ENCODE measurements around the gene HM13. TPM values are rescaled to one million over a fixed set of nuclear protein-coding genes. Genes with fewer than 3 reads are reported as not detected.
"Not testable (repeated sequence)": the region's sequence is repeated elsewhere in the genome, so short reads cannot be mapped to it uniquely, and the experiment has no call there.

The HM13 gene
- total RNA-seq, 5 donors from 2014 or later (not counting 1 experiment from before 2014, with no cell fraction given): 108 to 149 (median 140) TPM

- no peaks in the 10 kb centered on the region for H3K36me3 Mint-ChIP-seq
- no peak overlapping the region for H3K27ac ChIP-seq (ENCODE audit: low read length)
- 48% methylated on average over 4 of the region's 6 CpGs for WGBS (ENCODE audit: insufficient coverage)
- no peak for DNase-seq
- peaks cover 0 to 22% of the 10 kb centered on the region in 2 experiments for H3K27me3 ChIP-seq (replicated peaks in 1 of 2; ENCODE audit: control insufficient read depth in 2 of 2, extremely low read depth in 1 of 2, insufficient read depth in 2 of 2, low read length in 1 of 2)
- POLR2A ChIA-PET: no interaction called here
- H3K27ac Mint-ChIP-seq: no peak overlapping the region
- H3K4me1 ChIP-seq (ENCODE audit: control insufficient read depth in 1 of 2, extremely low read depth in 1 of 2, insufficient read depth in 2 of 2, low read length in 2 of 2): peaks cover 0 to 2% of the 10 kb centered on the region in 2 experiments
- no peaks in the 10 kb centered on the region for H3K9me3 Mint-ChIP-seq
- H3K36me3 ChIP-seq (ENCODE audit: control insufficient read depth in 2 of 2, extremely low read depth in 1 of 2, insufficient read depth in 1 of 2, low read length in 1 of 2): no peaks in the 10 kb centered on the region
- no peak for ATAC-seq (replicated peaks in 1 of 4)
- H3K4me3 ChIP-seq (ENCODE audit: control insufficient read depth in 1 of 2, extremely low read depth in 1 of 2, low read length in 1 of 2): no peak overlapping the region
- CTCF ChIA-PET: no interaction called here
- peaks cover 18 to 20% of the 10 kb centered on the region in 2 donors for H3K27me3 Mint-ChIP-seq
- H3K9me3 ChIP-seq: no peaks in the 10 kb centered on the region
- H3K4me1 Mint-ChIP-seq: peaks cover 0 to 5% (median 2%) of the 10 kb centered on the region in 3 donors
- no peak overlapping the region for H3K4me3 Mint-ChIP-seq
Measured at GRCh38 chr20:31497838-31498540, 16.3 kb upstream of the HM13 start.

GRCh38 chr20:31500527-31500926 is 13.7 kb upstream of the HM13 start:
- CTCF ChIA-PET: interaction anchor here (0.6 to 1.0 kb wide), 3 partner anchors 14 to 40 kb away, joined by 3 to 4 read pairs (median 3); partner anchors contain the start of gene HM13 (in 1 of the 2)
- no peaks in the 10 kb centered on the region for H3K9me3 Mint-ChIP-seq

GRCh38 chr20:31502884-31503673 is 11.2 kb upstream of the HM13 start:
- H3K27ac ChIP-seq (ENCODE audit: low read length); H3K4me3 ChIP-seq (ENCODE audit: control insufficient read depth in 1 of 2, extremely low read depth in 1 of 2, low read length in 1 of 2); H3K9me3 Mint-ChIP-seq; H3K36me3 ChIP-seq (ENCODE audit: control insufficient read depth in 2 of 2, extremely low read depth in 1 of 2, insufficient read depth in 1 of 2, low read length in 1 of 2); H3K36me3 Mint-ChIP-seq; H3K9me3 ChIP-seq; H3K27ac Mint-ChIP-seq; H3K4me3 Mint-ChIP-seq; POLR2A ChIA-PET; H3K4me1 ChIP-seq (ENCODE audit: control insufficient read depth in 1 of 2, extremely low read depth in 1 of 2, insufficient read depth in 2 of 2, low read length in 2 of 2): not testable (repeated sequence)
- 32% methylated on average over 9 of the region's 20 CpGs for WGBS (ENCODE audit: insufficient coverage)
- peaks cover 8 to 11% of the 10 kb centered on the region in 2 donors for H3K27me3 Mint-ChIP-seq
- peaks cover 0 to 19% of the 10 kb centered on the region in 2 experiments for H3K27me3 ChIP-seq (replicated peaks in 1 of 2; ENCODE audit: control insufficient read depth in 2 of 2, extremely low read depth in 1 of 2, insufficient read depth in 2 of 2, low read length in 1 of 2)
- CTCF ChIA-PET: interaction anchor here (0.6 to 2.5 kb wide), 21 partner anchors 8 to 220 kb away, joined by 3 to 28 read pairs (median 4); partner anchors contain the start of gene HM13 (in 1 of the 2)
- H3K4me1 Mint-ChIP-seq: peaks cover 0 to 15% (median 10%) of the 10 kb centered on the region in 3 donors
- peak; percentile 95 to 99 (median 96) for ATAC-seq (replicated peaks in 1 of 4)
- peak; percentile 22 to 86 (median 63) for DNase-seq

More at GRCh38 chr20:31500527-31500926, 13.7 kb upstream of the HM13 start:
- ATAC-seq (replicated peaks in 1 of 4) (no peak), DNase-seq (no peak)
- H3K4me1 ChIP-seq (ENCODE audit: control insufficient read depth in 1 of 2, extremely low read depth in 1 of 2, insufficient read depth in 2 of 2, low read length in 2 of 2): peaks cover 0 to 8% of the 10 kb centered on the region in 2 experiments
- H3K27ac Mint-ChIP-seq: no peak overlapping the region
- no peak overlapping the region for H3K4me3 Mint-ChIP-seq
- H3K27me3 ChIP-seq (replicated peaks in 1 of 2; ENCODE audit: control insufficient read depth in 2 of 2, extremely low read depth in 1 of 2, insufficient read depth in 2 of 2, low read length in 1 of 2): peaks cover 0 to 22% of the 10 kb centered on the region in 2 experiments
- H3K27ac ChIP-seq (ENCODE audit: low read length): no peak overlapping the region
- no peak overlapping the region for H3K4me3 ChIP-seq (ENCODE audit: control insufficient read depth in 1 of 2, extremely low read depth in 1 of 2, low read length in 1 of 2)
- H3K27me3 Mint-ChIP-seq: peaks cover 14 to 16% of the 10 kb centered on the region in 2 donors
- H3K36me3 Mint-ChIP-seq: no peaks in the 10 kb centered on the region
- POLR2A ChIA-PET: no interaction called here
- H3K4me1 Mint-ChIP-seq: peaks cover 0 to 15% (median 10%) of the 10 kb centered on the region in 3 donors
- no peaks in the 10 kb centered on the region for H3K9me3 ChIP-seq
- WGBS (ENCODE audit: insufficient coverage): 50% methylated on average over 1 of the region's 1 CpG
- no peaks in the 10 kb centered on the region for H3K36me3 ChIP-seq (ENCODE audit: control insufficient read depth in 2 of 2, extremely low read depth in 1 of 2, insufficient read depth in 1 of 2, low read length in 1 of 2)

- Histone ChIP-seq H3K27me3 (replicated peaks in 1 of 2; ENCODE audit: control insufficient read depth in 2 of 2, extremely low read depth in 1 of 2, insufficient read depth in 2 of 2, low read length in 1 of 2) (peaks cover 0 to 26% of the 10 kb centered on the region in 2 experiments), H3K27ac (ENCODE audit: low read length) (no peak overlapping the region), H3K4me3 (ENCODE audit: control insufficient read depth in 1 of 2, extremely low read depth in 1 of 2, low read length in 1 of 2) (no peak overlapping the region), H3K4me1 (ENCODE audit: control insufficient read depth in 1 of 2, extremely low read depth in 1 of 2, insufficient read depth in 2 of 2, low read length in 2 of 2) (peaks cover 0 to 8% of the 10 kb centered on the region in 2 experiments), H3K9me3 (no peaks in the 10 kb centered on the region), H3K36me3 (ENCODE audit: control insufficient read depth in 2 of 2, extremely low read depth in 1 of 2, insufficient read depth in 1 of 2, low read length in 1 of 2) (no peaks in the 10 kb centered on the region)
- ChIA-PET CTCF (interaction anchor here in 1 of 2 donors (0.8 kb wide), 1 partner anchor 107 kb away, joined by 4 read pairs; no protein-coding TSS in a partner anchor), POLR2A (interaction anchor here in 1 of 2 donors (0.6 kb wide), 1 partner anchor 19 kb away, joined by 4 read pairs; no protein-coding TSS in a partner anchor)
- no peak overlapping the region for H3K27ac Mint-ChIP-seq
- peaks cover 0 to 4% (median 0%) of the 10 kb centered on the region in 3 donors for H3K9me3 Mint-ChIP-seq
- WGBS (ENCODE audit: insufficient coverage): no CpG with 5 or more reads among the region's 1 CpG
- peaks cover 14 to 16% of the 10 kb centered on the region in 2 donors for H3K27me3 Mint-ChIP-seq
- peaks cover 0 to 15% (median 10%) of the 10 kb centered on the region in 3 donors for H3K4me1 Mint-ChIP-seq
- no peak for DNase-seq
- no peak for ATAC-seq (replicated peaks in 1 of 4)
- H3K36me3 Mint-ChIP-seq: no peaks in the 10 kb centered on the region
- H3K4me3 Mint-ChIP-seq: no peak overlapping the region
Measured at GRCh38 chr20:31505903-31506302, 8.3 kb upstream of the HM13 start.

GRCh38 chr20:31508517-31509244 is 5.6 kb upstream of the HM13 start:
- ChIA-PET POLR2A (no interaction called here), CTCF (interaction anchor here (0.6 to 1.0 kb wide), 2 partner anchors 49 to 215 kb away, joined by 3 read pairs; no protein-coding TSS in a partner anchor)
- H3K4me1 ChIP-seq (ENCODE audit: control insufficient read depth in 1 of 2, extremely low read depth in 1 of 2, insufficient read depth in 2 of 2, low read length in 2 of 2): peaks cover 0 to under 1% of the 10 kb centered on the region in 2 experiments
- H3K27ac ChIP-seq (ENCODE audit: low read length): no peak overlapping the region
- H3K27me3 ChIP-seq (replicated peaks in 1 of 2; ENCODE audit: control insufficient read depth in 2 of 2, extremely low read depth in 1 of 2, insufficient read depth in 2 of 2, low read length in 1 of 2): peaks cover 0 to 24% of the 10 kb centered on the region in 2 experiments
- DNase-seq (no peak), ATAC-seq (replicated peaks in 1 of 4) (no peak)
- no peaks in the 10 kb centered on the region for H3K36me3 ChIP-seq (ENCODE audit: control insufficient read depth in 2 of 2, extremely low read depth in 1 of 2, insufficient read depth in 1 of 2, low read length in 1 of 2)
- H3K4me1 Mint-ChIP-seq: peaks cover 0 to 3% (median 3%) of the 10 kb centered on the region in 3 donors
- no peak overlapping the region for H3K4me3 Mint-ChIP-seq
- H3K9me3 ChIP-seq: no peaks in the 10 kb centered on the region
- H3K4me3 ChIP-seq (ENCODE audit: control insufficient read depth in 1 of 2, extremely low read depth in 1 of 2, low read length in 1 of 2): no peak overlapping the region
- peaks cover 0 to 4% (median 0%) of the 10 kb centered on the region in 3 donors for H3K9me3 Mint-ChIP-seq
- WGBS (ENCODE audit: insufficient coverage): 79% methylated on average over 5 of the region's 5 CpGs
- no peaks in the 10 kb centered on the region for H3K36me3 Mint-ChIP-seq
- H3K27me3 Mint-ChIP-seq: peaks cover 14 to 16% of the 10 kb centered on the region in 2 donors
- H3K27ac Mint-ChIP-seq: no peak overlapping the region

Data from T-cell (primary cell).